ENCODE measurements around the gene CENPX.
"Not testable (repeated sequence)": the region's sequence is repeated elsewhere in the genome, so short reads cannot be mapped to it uniquely, and the experiment has no call there.

Gene CENPX

GRCh38 chr17:81995463-81996231, 27.0 kb downstream of the CENPX start:
- no peak for DNase-seq

DNA sequence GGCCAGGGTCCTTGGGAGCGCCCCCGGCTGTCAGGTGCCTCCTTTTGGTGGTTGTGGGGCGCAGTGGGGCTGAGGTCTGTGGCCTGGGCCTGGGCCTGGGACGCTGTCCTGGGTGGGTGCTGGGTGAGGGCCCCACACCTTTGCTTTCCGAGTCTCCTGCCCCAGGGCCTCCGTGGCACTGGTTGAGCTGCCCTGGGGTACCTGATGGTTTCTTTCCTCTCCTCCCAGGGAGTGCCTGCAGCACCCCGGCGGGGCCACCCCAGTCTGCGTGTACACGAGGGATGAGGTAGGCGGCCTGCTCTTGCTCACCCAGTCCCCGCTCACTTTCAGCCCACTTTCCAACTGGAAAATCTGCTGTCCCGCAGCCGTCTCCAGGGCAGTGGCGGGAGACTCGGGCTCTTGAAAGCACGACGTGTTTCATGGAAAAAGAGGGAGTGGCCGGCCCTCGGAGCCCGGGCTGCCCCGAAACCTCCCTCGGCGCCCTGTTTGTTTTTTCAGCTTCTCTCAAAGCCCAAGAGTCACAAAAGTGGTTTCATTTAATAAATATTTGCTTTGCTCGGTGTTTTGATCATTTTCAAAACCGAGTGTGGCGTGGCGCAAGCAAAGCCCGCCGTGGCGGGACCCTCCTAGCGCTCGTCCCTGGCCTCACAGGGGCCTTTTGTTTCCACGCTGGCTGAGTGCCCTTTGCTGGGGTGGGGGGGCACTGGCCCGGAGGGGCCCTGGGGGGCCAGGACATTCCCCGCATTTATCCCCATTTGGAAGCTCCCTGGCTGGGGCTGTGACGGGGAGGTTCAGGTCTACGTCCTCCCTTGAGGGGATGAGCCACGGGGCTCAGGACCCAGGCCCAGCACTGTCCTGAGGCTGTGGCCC, 27.9 kb downstream of the CENPX start:
- DNase-seq: no peak

GRCh38 chr17:81993729-81994592, 28.7 kb downstream of the CENPX start:
- DNase-seq: no peak

- no peak for DNase-seq
These were observed 30.2 kb downstream of the CENPX start for GRCh38 chr17:81992306-81993102.

DNA sequence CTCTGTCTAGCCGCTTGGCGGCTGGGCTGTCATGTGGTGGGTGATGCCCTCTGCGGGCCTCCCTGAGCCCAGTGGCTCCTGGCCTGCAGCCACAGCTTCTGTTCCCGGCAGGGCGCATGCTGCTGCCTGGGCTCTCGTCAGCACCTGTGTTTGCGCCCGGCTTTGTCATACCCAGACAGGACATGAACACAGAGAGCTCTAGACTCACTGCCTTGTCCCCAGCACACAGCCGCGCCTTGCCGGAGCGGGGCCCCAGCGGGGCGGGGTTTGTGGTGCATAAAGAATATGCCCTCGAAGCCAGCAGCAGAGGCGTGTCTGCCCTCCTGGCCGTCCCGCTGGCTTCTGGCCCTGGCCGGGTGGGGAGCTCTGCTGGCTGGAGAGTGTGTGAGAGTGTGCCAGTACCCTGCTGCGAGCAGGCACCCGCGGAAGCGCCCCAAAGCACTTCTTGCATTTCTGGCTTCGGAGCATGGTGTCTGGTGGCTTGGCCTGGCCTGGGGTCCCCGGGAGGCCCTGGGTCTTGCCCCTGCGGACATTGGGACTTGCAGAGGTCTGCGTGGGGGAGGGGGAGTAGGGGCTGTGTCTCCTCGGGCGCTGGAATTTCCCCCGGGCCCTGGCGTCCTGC, 30.9 kb downstream of the CENPX start:
- no peak for DNase-seq

DNA sequence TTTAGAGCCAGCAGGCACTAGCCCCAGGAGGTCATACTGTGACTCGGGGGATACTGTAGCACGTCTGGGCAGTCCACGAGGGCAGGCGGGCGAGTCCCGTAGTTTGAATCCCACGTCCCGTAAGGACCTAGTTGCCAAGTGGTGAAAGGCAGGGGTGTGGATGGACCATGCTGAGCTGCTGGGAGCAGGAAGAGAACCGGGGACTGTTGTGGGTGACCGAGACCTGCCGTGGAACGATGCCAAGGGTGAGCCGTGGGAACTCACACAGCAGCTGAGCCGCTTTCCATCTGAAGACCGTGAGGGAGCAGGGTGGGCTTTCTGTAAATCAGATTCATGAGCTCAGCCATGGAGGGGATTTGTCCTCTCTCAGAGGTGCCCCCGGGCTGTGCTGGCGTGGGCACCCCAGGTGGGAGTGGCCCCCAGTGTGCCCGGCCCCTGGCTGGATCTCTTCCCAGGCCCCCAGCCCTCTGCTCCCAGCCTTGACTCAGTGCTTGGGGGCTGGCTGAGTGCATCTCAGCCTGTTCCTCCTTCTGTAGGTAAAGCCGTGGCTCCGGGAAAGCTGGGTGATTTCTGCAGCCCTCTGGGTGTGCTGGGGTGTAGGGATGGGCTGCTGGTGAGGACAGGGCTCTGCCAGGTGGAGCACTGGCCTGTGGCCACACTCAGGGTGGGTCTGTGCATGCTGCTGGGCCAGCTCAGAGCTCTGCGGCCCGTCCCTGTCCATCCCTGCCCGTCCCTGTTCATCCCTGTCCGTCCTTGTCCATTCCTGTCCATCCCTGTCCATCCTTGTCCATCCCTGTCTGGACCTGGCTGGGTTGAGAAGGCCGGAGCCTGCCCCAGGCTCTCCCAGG, 31.6 kb downstream of the CENPX start:
- no peak for DNase-seq

- DNase-seq: no peak
These were observed 35.4 kb downstream of the CENPX start for GRCh38 chr17:81987161-81987770.

- no peak for DNase-seq
These were observed 36.1 kb downstream of the CENPX start for GRCh38 chr17:81986606-81987005.

DNA sequence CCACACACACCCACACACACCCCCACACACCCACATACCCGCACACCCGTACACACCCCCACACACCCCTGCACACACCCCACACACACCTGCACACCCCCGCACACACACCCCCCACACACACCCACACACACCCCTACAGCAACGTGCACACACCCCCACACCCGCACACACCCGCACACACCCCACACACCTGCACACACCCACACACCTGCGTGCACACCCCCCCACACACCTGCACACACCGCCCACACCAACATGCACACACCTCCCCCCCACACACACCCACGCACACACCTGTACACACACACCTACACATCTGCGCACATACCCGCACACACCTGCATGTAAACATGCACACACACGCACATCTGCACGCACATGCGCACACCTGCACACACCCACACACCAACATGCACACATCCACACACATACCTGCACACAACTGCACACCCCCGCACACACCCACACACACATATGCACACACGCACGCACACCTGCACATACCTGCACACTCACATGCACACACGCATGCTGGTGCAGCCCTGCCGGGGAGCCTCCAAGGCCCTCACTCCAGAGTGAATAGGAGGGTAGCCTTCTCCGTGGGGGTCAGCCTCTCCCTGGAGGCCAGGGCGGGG, 37.8 kb downstream of the CENPX start:
- DNase-seq: no peak

- DNase-seq: no peak
These were observed 38.9 kb downstream of the CENPX start for GRCh38 chr17:81983639-81984373.

DNA sequence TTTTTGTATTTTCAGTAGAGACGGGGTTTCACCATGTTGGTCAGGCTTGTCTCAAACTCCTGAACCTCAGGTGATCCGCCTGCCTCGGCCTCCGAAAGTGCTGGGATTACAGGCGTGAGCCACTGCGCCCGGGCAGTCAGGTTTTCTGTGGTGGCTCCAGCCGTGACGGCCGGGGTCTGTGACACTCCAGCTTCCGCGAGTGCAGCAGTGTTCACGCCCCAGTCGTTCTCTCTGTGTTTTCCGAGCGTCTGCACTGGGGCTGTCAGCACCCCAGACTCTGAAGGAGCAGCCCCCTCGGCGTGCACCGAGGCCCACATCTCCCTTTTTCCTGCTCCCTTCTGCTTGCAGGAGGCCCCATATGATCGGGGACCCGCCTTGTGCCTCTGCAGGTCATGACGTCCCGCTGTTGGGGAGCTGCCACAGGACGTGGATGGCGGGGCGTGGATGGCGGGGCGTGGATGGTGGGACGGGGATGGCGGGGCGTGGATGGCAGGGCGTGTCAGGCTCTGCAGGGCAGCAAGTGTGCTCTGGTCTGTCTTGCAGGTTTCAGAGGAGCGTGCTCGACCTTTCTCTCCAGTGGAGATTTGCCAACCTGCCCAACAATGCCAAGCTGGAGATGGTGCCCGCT, 39.6 kb downstream of the CENPX start:
- DNase-seq: no peak

- DNase-seq: not testable (repeated sequence)
These were observed 41.2 kb downstream of the CENPX start for GRCh38 chr17:81981511-81981910.

- no peak for DNase-seq
These were observed 41.9 kb downstream of the CENPX start for GRCh38 chr17:81980707-81981343.

DNA sequence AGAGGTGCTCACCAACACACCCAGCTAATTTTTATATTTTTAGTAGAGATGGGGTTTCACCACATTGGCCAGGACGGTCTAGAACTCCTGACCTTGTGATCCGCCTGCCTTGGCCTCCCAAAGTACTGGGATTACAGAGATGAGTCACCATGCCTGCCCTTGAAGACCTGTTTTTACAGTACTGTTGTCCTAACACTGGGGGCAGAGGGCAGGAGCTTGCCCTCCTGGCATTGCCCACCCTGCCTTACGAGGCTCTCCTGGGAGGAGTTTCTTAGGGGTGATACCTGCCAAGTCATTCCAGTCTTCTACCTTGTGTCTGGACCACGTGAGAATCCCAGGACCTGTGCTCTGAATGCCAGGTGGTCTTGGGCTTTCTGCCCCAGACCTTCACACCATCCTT, 42.6 kb downstream of the CENPX start:
- DNase-seq: no peak

GRCh38 chr17:81978524-81979298, 44.0 kb downstream of the CENPX start:
- no peak for DNase-seq

DNA sequence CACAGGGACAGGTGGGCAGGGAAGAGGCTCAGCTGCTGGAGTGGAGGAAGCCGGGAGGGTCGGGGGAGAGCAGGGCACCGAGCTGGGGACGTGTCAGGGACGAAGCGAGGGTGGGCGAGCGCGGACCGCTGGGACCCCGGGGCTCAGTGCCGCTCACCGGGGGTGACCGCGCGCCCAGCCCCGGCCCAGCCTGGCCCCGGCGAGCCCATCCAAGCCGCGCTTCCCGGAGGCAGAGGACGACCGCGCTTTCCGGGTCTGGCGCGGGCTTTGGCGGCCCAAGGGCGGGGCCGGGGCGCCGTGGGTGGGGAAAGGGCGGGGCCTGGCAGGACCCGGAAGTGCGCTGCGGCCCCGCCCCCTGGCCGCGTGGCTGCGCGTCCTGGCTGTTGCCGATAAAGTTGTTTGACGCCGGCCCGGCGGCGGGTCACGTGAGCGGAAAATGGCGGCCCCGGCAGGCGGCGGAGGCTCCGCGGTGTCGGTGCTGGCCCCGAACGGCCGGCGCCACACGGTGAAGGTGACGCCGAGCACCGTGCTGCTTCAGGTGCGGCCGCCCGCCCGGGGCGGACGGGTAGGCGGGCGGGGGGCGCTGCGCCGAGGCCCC, 45.4 kb downstream of the CENPX start, which contains the start of gene ASPSCR1:
Gene ASPSCR1, plus strand, starts transcription at position 419 of the 598 bp plus-strand sequence. Its CDS starts 18 bp downstream, at position 437.
- DNase-seq: peak; percentile 85 to 92 (median 88)

Measured in activated CD4-positive, CD25-positive, alpha-beta regulatory T cell (primary cell).